Measurements from ENCODE around the gene OSBPL2.
A peak's percentile ranks its signal among the peaks of the same experiment; 100 is the strongest.

OSBPL2 gene

DNA sequence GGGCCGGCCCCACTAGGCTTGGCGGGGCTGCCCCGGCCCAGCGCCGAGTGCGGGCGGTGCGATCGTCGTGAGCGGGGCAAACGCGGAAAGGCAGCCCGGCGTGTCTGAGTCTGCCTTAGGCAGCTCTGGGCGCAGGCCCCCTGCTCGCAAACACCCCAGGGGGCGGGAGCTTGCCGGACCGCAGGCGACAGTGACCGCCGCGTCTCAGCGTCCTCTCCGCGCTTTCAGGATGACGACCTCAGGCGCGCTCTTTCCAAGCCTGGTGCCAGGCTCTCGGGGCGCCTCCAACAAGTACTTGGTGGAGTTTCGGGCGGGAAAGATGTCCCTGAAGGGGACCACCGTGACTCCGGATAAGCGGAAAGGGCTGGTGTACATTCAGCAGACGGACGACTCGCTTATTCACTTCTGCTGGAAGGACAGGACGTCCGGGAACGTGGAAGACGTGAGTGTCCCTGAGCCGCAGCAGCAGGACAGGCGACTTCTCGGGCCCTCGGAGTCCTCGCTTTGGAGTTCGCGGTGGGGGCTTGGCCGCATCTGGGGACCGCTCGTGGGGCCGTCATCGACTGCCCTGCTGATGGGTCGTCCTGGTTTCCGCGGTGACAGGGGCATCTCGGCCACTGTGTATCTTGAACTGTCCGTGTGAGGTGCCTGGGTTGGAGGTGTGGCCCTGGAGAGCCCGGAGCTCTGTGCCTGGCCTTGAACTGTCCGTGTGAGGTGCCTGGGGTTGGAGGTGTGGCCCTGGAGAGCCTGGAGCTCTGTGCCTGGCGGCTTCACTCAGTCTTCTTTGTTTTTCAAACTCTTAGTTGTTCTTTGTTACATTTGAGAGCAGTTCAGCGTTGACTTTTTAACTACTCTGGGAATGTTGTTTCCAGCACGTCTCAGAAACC is 65.3 kb downstream of the OSBPL2 start:
- peak; percentile 23 for DNase-seq

- no peak for DNase-seq
Measured at GRCh38 chr20:62304331-62305148, 66.2 kb downstream of the OSBPL2 start.

DNA sequence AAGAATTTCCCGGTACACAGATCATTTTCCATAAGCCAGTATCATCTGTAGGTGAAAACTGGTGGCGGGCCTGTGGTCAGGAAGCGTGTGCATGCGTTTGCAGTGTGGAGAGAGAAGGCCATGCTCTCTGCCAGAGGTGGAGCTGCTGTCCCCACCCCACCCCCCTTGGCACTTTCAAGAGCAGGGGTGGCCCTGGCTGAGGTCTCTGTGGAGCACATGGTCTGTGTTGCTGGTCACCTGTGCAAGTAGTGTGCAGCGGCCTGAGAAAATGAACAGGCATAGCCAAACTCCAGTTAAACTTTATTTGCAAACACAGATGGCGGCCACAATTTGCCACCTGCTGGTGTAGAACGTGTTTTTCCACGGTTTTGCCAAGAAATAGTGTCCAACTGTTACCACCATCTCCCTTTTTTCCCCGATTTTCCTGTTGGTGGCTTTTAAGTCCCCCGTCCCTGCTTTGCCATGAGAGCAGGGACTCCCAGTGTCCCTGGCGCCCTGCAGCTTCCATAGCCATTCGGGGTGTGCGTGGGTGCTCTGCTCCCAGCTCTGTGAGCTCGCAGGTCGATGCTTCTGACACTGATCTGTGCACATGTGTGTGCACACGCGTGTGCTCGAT is 66.9 kb downstream of the OSBPL2 start:
- DNase-seq: no peak

GRCh38 chr20:62305765-62306413 is 67.6 kb downstream of the OSBPL2 start:
- no peak for DNase-seq

GRCh38 chr20:62306414-62307187 is 68.3 kb downstream of the OSBPL2 start:
- no peak for DNase-seq

DNA sequence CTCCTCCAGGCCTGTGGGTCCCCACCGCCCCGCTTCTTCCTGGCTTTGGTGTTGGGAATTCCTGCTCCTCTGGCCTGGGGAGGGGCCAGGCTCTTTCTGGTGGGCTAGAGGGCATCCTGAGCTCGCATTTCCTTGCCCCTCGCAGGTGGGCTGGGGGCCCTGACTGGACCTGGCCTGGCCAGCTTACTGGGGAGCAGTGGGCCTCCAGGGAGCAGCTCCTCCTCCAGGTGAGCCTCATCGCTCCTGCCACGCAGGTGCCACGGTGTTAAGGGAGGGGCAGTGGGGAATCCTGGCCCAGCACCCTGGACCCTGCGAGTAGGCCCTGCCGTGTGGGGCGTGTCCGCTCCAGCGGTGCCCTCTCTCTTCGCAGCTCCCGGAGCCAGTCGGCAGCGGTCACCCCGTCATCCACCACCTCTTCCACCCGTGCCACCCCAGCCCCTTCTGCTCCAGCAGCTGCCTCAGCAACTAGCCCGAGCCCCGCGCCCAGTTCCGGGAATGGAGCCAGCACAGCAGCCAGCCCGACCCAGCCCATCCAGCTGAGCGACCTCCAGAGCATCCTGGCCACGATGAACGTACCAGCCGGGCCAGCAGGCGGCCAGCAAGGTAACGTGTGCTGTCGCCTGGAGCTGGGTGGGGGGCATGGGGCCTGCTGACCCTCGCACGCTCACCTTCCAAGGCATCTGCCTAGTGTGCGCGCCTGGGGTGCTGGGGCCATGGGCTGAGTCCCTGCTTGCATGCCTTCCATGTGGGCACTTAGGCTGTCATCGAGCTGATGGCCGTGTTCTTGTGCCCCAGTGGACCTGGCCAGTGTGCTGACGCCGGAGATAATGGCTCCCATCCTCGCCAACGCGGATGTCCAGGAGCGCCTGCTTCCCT is 69.1 kb downstream of the OSBPL2 start:
- DNase-seq: no peak

GRCh38 chr20:62308102-62308822 is 69.9 kb downstream of the OSBPL2 start:
- no peak for DNase-seq

- DNase-seq: no peak
Measured at GRCh38 chr20:62309198-62309944, 71.0 kb downstream of the OSBPL2 start.

GRCh38 chr20:62309947-62310756 is 71.8 kb downstream of the OSBPL2 start:
- no peak for DNase-seq

GRCh38 chr20:62310757-62311121 is 72.4 kb downstream of the OSBPL2 start:
- DNase-seq: no peak

- no peak for DNase-seq
Measured at GRCh38 chr20:62311150-62311549, 72.8 kb downstream of the OSBPL2 start.

DNA sequence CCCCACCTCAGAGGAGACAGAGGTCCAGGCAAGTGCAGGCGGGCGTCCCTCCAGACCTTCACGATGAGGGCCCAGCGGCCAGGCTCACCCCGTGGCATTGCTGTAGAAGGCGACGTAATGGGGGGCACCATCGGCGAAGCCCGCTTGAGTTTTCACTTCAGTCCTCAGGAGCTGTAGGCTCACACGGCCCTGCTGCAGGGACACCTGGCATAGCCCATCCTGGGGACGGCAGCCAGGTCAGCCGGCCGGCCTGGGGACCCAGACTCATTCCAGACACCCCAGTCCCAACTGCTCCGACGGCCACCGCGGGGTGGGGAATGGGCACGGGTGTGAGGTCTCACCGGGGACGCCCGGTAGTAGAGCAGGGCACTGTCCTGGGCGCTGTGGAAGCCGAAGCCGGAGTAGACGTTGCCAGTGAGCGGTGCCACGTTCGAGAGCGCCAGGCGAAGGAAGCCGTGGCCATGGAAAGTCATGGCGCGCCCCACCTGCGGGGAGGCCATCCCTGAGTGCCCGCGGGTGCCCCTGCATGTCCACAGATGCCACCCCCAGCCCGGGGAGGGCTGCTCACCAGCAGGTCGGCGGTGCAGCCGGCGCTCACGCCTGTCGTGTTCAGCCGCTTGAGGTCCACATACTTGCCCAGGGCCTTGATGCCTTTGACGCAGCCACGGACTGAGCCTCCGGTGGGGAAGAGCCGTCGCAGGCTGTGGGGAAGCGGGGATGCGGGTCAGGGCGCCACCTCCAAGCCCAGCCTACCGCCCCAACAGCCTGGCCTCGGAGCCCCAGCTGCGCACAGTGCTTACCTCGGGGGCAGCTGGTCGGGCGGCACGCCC is 73.7 kb downstream of the OSBPL2 start:
- DNase-seq: no peak

- no peak for DNase-seq
Measured at GRCh38 chr20:62312662-62312977, 74.3 kb downstream of the OSBPL2 start.

GRCh38 chr20:62313021-62313420 is 74.7 kb downstream of the OSBPL2 start:
- no peak for DNase-seq

DNA sequence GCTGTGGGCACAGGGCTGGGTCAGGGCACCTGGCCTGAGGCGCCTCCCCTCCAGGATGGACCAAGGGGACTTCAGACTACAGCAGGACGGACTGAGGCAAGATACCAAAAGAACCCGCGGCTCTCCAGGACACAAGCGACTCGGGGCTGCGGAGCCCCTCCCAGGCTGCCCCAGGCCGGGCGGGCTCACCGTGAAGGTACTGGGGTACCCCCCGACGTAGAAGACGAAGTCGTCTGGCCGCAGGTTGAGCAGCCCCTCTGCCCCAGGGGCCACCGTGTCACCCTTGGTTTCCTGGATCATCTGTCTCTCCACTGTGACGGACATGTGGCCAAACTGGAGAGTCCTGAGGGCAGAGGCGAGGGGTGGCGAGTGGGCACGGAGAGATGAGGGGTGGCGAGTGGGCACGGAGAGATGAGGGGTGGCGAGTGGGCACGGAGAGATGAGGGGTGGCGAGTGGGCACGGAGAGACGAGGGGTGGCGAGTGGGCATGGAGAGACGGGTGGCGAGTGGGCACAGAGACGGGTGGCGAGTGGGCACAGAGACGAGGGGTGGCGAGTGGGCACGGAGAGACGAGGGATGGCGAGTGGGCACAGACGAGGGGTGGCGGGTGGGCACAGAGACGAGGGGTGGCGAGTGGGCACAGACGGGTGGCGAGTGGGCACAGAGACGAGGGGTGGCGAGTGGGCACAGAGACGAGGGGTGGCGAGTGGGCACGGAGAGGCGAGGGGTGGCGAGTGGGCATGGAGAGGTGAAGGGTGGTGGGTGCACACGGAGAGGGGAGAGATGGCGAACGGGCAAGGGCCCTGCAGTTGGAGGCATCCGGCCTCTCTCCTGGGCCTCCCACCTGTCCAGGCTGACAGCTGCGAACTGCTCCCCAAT is 75.4 kb downstream of the OSBPL2 start:
- no peak for DNase-seq

DNA sequence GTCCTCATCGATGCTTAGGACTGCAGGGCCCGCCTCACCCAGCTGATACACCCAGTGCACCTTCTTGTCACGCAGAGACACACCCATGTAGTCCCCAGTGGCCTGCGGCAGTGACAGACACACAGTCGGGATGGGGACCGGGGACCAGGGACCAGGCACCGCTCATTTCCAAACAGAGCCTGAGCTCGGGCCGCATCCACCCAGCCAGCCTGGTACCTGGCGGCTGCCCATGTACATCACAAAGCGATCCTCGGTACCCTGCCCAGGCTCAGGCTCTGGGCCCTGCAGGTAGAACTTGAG is 76.0 kb downstream of the OSBPL2 start:
- no peak for DNase-seq

DNA sequence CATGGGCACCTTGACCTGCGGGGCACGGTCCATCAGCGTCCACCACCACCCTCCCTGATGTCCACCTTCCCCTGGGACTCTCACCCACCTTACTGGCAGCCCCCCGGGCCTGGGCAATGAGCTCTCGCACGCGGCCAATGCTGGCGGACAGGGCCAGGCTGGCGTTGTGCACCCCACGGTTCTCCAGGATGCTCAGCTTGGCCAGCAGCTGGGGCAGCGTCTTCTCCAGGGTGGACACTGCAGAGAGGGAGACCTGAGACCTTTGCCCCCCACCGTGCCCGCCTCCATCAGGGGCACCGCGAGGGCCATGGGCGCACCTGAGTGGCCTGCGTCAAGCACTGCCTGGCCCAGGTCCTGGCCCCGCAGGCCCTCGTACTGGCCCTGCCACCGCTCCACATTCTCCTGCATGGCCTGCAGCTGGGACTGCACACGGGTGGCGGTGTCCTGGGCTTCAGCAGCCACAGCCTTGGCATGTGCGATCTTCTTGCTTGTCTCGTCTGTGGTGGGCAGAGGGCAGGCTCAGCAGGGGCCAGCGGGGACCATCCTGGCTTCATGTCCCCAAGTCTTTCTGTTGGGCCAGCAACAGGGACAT is 76.5 kb downstream of the OSBPL2 start:
- DNase-seq: no peak

Data from eye (tissue), 1 donor.